HG02759 (cell line): ENCODE results near the gene SFPQ.
"Not testable (repeated sequence)": the region's sequence is repeated elsewhere in the genome, so short reads cannot be mapped to it uniquely, and the experiment has no call there.

ENCODE experiments used
- ATAC-seq: cut with Tn5 transposase; IDR thresholded peaks from one replicate; pipeline ENCODE4 v1.9.1; 2021; ENCODE audit warnings: mild to moderate bottlenecking, moderate library complexity; ENCODE audit not compliant: unreplicated experiment

SFPQ gene

GRCh38 chr1:35188578-35189392 is 4.2 kb downstream of the SFPQ start:
- no peak for ATAC-seq

DNA sequence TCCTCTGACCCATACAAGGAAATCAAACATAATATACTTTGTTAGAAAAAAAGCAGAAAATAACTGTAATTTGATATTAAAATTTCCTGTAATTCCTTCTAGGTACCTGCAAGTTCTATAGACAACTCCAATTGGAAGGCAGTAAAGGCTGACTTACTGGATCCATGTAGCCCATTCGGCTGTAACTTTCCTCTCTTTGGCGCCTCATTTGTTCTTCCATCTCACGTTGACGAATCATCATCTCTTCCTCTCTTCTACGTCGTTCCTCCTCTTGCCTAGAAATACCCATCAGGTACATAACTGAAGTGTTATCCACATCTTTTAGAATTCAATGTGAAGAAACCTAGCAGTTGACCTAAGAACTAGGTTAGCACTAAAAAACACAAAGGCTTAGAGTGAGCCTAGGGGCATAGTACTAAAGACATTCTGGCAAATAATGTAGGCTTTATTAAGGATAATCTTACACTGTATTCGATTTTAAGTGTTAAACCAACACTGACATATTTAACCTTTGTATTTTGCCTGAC is 5.1 kb downstream of the SFPQ start:
- ATAC-seq, result no peak

DNA sequence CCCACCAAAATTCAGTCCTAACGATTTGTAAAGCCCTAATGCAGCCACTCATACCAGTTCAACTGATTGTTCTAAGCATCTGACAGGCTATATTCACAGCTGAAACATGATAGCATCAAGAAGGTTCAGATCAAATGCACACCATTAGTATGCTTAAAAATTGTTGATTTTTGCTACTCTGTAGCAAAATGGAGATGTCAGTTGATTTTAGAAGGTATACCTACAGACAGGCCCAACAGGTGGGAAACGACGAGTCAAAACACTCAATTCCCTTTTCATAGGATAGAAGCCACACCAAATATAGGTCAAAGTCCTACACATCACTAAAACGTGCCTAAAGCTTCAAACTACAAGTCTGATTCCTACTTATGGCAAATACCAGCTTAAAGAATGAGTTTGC is 6.7 kb downstream of the SFPQ start:
- no peak for ATAC-seq

DNA sequence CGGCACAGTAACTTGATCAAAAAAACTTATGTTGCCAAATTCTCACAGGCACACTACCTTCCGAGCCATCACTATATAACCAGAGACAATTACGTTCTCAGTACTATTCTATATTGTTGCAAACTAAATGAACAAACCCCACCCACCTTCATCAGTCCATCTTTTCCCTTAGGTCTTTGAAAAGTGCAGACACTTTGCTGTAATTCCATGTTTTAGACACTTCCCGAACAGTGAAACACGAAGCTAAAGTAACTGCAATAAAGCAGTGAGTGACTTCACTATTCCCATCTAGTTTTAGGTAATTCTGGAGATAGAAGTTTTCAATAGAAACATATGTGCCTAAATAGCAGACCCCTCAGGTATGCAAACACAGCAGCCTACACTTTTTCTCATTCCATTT is 7.7 kb downstream of the SFPQ start:
- ATAC-seq, result no peak

DNA sequence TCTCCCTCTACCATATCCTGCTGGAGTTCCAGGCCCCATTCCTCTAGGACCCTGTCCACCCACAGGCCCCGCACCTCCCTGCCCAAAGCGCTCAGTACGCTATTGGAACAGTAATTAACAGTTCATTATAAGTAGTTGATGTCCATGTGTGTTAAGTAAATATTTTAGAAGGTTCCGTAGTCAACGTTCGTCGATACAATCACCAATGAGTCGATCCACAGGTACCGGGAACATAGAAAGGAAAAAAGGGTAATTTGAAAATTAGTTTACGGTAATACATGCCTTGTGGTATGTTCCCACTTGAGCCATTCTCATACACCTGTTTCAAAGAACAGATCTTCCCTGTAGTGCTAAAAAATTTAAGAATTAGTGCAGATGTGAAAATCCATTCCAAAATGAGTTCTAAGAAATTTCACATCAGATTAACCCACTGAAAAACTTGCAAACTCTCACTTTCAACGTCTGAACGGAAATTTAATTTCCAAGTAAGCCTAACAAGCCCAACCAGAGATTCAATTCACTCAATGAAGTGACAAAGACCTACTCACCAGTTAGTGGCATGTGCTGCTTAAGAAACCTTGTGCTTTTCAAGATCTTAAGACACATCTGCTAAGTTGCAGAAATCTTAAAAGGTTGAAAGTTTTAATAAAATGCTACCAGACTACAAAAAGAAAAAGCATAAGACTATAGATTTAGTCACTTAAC is 8.3 kb downstream of the SFPQ start:
- no peak for ATAC-seq

DNA sequence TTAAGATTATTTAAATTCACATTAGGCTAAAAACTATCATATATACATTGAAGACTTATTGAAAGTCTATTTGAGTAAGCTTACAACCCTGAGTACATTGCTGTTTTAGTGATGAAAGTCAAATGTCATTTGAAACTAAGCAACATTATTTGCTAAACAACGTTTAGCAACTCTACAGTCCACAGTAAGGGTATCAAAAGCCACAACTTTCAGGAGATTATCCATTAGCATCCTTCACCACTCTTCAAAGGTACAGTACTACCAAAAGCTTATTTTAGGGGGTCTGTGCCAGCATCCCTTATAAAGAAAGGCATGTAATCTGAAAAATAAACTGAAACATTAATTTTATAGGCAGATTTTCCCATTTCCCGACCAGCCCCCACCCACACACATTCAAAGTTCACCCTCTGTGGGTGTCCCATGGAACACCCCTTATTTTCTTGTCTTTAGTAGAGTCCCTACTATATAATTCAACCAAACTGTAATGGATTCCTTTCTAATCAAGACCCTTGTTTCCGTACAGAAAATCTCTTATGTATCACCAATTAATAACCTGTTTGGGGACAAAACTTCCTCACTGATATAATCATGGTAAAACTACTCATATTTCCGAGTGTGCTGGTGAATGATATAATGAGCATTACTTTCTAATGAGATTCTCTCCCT is 11.0 kb downstream of the SFPQ start:
- no peak for ATAC-seq

DNA sequence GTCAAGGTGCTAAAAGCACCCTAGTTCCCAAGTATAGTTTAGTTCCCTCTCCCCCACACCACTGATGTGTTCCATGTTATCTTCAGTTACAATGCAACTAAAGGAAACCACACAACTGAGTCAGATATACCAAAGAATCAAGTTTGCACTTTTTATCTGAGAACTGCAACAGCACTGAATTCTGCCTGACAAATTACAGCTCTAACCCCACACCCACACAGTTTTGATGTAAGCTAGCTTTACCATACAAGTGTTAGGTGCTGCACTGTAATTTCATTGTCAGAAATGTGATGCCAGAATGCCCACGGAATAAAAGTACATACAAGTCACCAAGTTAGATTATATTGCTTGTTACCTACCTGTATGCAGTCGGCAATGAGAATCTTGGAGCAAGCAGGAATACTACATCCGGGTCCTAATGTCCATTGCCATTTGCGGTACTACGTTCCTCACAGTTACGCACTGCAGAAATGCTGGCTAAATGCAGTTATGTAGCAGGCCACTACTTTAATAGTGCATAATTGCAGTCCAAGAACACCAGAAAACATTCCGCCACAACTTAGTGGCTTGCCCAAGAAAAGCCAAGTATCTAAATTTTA is 12.1 kb downstream of the SFPQ start:
- no peak for ATAC-seq

DNA sequence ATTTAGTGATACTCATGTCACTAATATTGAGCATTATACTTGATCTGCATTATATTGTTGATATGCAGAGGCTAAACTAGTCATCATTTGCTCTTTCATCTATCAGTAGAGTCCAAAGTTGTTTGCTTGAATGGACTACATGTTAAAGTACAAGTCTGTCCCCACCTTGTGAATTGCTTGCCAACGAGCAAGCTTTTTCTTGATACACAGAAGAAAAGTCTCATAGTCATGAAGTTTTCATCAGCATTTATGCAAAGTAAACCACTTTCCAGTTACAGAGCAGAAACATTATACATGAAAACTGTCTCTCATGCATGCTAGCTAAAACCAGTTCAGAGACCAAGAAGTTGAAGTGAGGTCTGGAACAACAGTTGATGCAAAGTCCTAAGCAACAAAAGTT is 13.0 kb downstream of the SFPQ start:
- no peak for ATAC-seq

GRCh38 chr1:35178874-35179380 is 14.0 kb downstream of the SFPQ start:
- ATAC-seq, result no peak

GRCh38 chr1:35178295-35178695 is 14.7 kb downstream of the SFPQ start:
- no peak for ATAC-seq

GRCh38 chr1:35177237-35177786 is 15.6 kb downstream of the SFPQ start:
- no peak for ATAC-seq

DNA sequence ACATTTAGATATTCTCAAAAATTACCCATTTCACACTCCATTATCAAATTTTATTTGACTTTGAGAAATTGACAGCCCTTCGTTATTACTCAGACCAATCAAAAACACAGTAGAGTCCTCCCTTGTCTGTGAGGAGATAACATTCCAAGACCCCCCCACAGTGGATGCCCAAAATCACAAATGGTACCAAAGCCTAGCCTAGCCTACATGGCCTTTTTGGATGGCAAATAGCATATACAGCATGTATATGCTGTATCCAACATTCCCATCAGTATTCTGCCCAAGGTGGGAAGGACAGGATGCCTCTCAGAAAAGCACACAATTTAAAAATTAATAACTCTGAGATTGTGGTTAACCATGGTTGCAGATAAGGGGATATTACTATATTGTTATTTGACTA is 17.3 kb downstream of the SFPQ start:
- no peak for ATAC-seq

GRCh38 chr1:35175098-35175576 is 17.8 kb downstream of the SFPQ start:
- ATAC-seq, result no peak

GRCh38 chr1:35173909-35174540 is 18.9 kb downstream of the SFPQ start:
- ATAC-seq, result no peak

DNA sequence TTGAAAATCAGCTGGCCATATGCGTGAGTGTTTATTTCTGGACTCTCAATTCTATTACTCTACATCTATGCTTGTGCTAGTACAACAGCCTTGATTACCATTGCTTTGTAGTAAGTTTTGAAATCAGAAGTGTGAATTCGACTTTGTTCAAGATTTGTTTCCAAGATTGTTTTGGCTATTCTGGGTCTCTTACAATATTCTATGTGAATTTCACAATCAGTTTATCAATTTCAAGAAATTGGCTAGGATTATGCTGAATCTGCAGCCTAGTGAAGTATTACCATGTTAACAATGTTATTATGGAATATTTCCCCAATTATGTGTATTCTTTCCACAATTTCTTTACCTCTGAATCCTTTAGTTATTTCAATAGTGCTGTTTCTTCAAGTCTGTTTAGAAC is 19.5 kb downstream of the SFPQ start:
- ATAC-seq, result no peak

- ATAC-seq, result no peak
Measured at GRCh38 chr1:35172022-35172421, 20.9 kb downstream of the SFPQ start.

- no peak for ATAC-seq
Measured at GRCh38 chr1:35171579-35171978, 21.4 kb downstream of the SFPQ start.

GRCh38 chr1:35164893-35165292 is 28.1 kb downstream of the SFPQ start:
- no peak for ATAC-seq

DNA sequence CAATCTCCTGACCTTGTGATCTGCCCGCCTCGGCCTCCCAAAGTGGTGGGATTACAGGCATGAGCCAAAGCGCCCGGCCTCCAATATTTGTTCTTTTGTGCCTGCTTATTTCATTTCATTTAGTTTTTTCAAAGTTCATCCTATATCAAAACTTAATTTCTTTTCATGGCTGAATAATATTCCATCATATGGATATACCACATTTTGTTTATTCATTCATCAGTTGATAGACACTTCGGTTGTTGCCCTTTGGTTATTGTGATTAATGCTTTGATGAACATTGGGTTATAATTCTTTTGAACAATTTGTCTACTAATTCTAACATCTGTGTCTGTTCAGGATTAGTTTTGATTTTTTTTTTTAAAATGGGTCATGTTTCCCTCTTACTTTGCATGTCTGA is 41.7 kb downstream of the SFPQ start:
- ATAC-seq, result no peak

- ATAC-seq, result not testable (repeated sequence)
Measured at GRCh38 chr1:35145892-35146549, 46.9 kb downstream of the SFPQ start.
